Lower leg skin (tissue), 4 donors: ENCODE measurements around the gene TSSK6. TPM values are rescaled to one million over a fixed set of nuclear protein-coding genes. Genes with fewer than 3 reads are reported as not detected.

Experiments
- DNase-seq, 2 donors: peaks; one replicate each; pipeline ENCODE4 v3.0.0-alpha.2; 2019; ENCODE audit warnings: low spot score in 2 of 2
- H3K4me3 ChIP-seq: fragments of 200-600 bp; sonication (generic); 2 replicates; pipeline ENCODE4 v1.5.1; 2017; ENCODE audit warnings: mild to moderate bottlenecking, low read depth; ENCODE audit not compliant: poor library complexity, severe bottlenecking
- CTCF ChIP-seq, 3 donors: fragments of 450-650 bp; IDR thresholded peaks; one replicate each; pipeline ENCODE4 v1.5.1; 2016; ENCODE audit warnings: antibody characterized with exemption in 3 of 3, mild to moderate bottlenecking in 3 of 3, moderate library complexity in 2 of 3
- POLR2A ChIP-seq, 2 donors: fragments of 450-650 bp; IDR thresholded peaks; one replicate each; pipeline ENCODE4 v1.6.1; 2016 to 2017; ENCODE audit warnings: antibody characterized with exemption in 2 of 2, mild to moderate bottlenecking in 1 of 2, moderate library complexity in 1 of 2
- WGBS, 2 donors: methylation state at CpG; one replicate each; pipeline ENCODE4 v1.1.5; 2018; 5-methylcytosine and 5-hydroxymethylcytosine counted together
- intact Hi-C: fragments of 100-400 bp; cut with DNase I; formaldehyde crosslinking; loops from one replicate; pipeline ENCODE4 v1.15.0; 2023; ENCODE audit warnings: low total_unique reads
- total RNA-seq, 4 donors: library from RNA; depleted of rRNA; stranded (reverse); fragments of >200 nt; gene quantifications; one replicate each; pipeline ENCODE4 v1.1.0, GENCODE V29; 2016

The TSSK6 gene
- total RNA-seq, 4 donors from 2014 or later: 4.0 to 8.9 (median 6.7) TPM

- intact Hi-C loops: no loop called here
- no peak overlapping the region for H3K4me3 ChIP-seq
- DNase-seq: no peak
- 88 to 96% methylated on average over 11 to 12 of the region's 12 CpGs for WGBS, 2 donors
- no peak for TF ChIP-seq CTCF (IDR thresholded peaks at IDR 0.05)
- no peak for TF ChIP-seq POLR2A (IDR thresholded peaks at IDR 0.05)
These were observed 49.8 kb downstream of the TSSK6 start for GRCh38 chr19:19465436-19466070.

GRCh38 chr19:19464339-19465098 lies 50.8 kb downstream of the TSSK6 start:
- TF ChIP-seq POLR2A (IDR thresholded peaks at IDR 0.05) (no peak), CTCF (IDR thresholded peaks at IDR 0.05) (no peak)
- intact Hi-C loops: no loop called here
- no peak for DNase-seq
- H3K4me3 ChIP-seq: no peak overlapping the region
- WGBS, 2 donors: 36 to 44% methylated on average over 13 of the region's 13 CpGs

Other genes with a start within 250 kb of the TSSK6 start
- gene TM6SF2, start 242.2 kb downstream of the TSSK6 start, total RNA-seq: under 1 TPM in 1 of 4 donors, not detected in 3; 0.20 TPM
- 10 to 100 TPM; 16.1 to 40.2 (median 39.0) TPM for gene SUGP1, start 195.0 kb downstream of the TSSK6 start, total RNA-seq
- gene MAU2, start 194.7 kb downstream of the TSSK6 start, total RNA-seq: 100 to 1,000 TPM in 1 of 4 donors, 10 to 100 TPM in 3; 57.5 to 100 (median 69.8) TPM
- 100 to 1,000 TPM in 1 of 4 donors, 10 to 100 TPM in 3; 73.8 to 128 (median 87.7) TPM for gene GATAD2A, start 109.9 kb downstream of the TSSK6 start, total RNA-seq
- 100 to 1,000 TPM in 2 of 4 donors, 10 to 100 TPM in 2; 31.4 to 179 (median 108) TPM for gene NDUFA13, start 677 bp upstream of the TSSK6 start, total RNA-seq
- gene YJEFN3, start 13.4 kb upstream of the TSSK6 start, total RNA-seq: 1 to 10 TPM in 1 of 4 donors, under 1 TPM in 3; 0.15 to 2.8 (median 0.49) TPM
- gene CILP2, start 22.7 kb upstream of the TSSK6 start, total RNA-seq: 1 to 10 TPM in 1 of 4 donors, under 1 TPM in 1, not detected in 2; 0.17 to 1.4 TPM
- 10 to 100 TPM in 1 of 4 donors, 1 to 10 TPM in 3; 3.8 to 15.8 (median 5.9) TPM for gene PBX4, start 103.1 kb upstream of the TSSK6 start, total RNA-seq
- 10 to 100 TPM; 16.5 to 31.6 (median 28.2) TPM for gene LPAR2, start 112.7 kb upstream of the TSSK6 start, total RNA-seq
- 10 to 100 TPM in 3 of 4 donors, 1 to 10 TPM in 1; 6.4 to 21.0 (median 19.1) TPM for gene GMIP, start 128.1 kb upstream of the TSSK6 start, total RNA-seq
- 100 to 1,000 TPM in 2 of 4 donors, 10 to 100 TPM in 2; 60.8 to 162 (median 109) TPM for gene ATP13A1, start 148.1 kb upstream of the TSSK6 start, total RNA-seq
- 10 to 100 TPM in 1 of 4 donors, 1 to 10 TPM in 3; 4.5 to 18.6 (median 7.2) TPM for gene ZNF101, start 153.3 kb upstream of the TSSK6 start, total RNA-seq
- 1 to 10 TPM; 6.9 to 9.4 (median 8.1) TPM for gene ZNF14, start 217.6 kb upstream of the TSSK6 start, total RNA-seq